BLaER1 treated with 17β-estradiol and CSF1 and Interleukin-3, amounts not matched to agents 10 nM and 100 nM (cell line): Measurements from ENCODE around the gene MSI2.

Experiments used
- H3K27ac ChIP-seq, 11 experiments: shearing (Covaris generic); formaldehyde crosslinking; 2 replicates each; pipeline ENCODE4 v1.8.1; 2022
- H3K27me3 ChIP-seq, 11 experiments: shearing (Covaris generic); formaldehyde crosslinking; 2 replicates each; pipeline ENCODE4 v1.8.1; 2022
- H3K36me3 ChIP-seq, 11 experiments: shearing (Covaris generic); formaldehyde crosslinking; 2 replicates each; pipeline ENCODE4 v1.8.1; 2022
- H3K4me1 ChIP-seq, 10 experiments: shearing (Covaris generic); formaldehyde crosslinking; 2 replicates each; pipeline ENCODE4 v1.8.1; 2022
- H3K4me2 ChIP-seq, 11 experiments: shearing (Covaris generic); formaldehyde crosslinking; 2 replicates each; pipeline ENCODE4 v1.8.1; 2022
- H3K4me3 ChIP-seq, 10 experiments: shearing (Covaris generic); formaldehyde crosslinking; 2 replicates each; pipeline ENCODE4 v1.8.1; 2022
- H3K9ac ChIP-seq, 11 experiments: shearing (Covaris generic); formaldehyde crosslinking; 2 replicates each; pipeline ENCODE4 v1.8.1; 2022
- H3K9me3 ChIP-seq, 11 experiments: shearing (Covaris generic); formaldehyde crosslinking; replicated peaks in 1 of 11; 2 replicates each; pipeline ENCODE4 v1.8.1; 2022
- H4K20me1 ChIP-seq, 11 experiments: shearing (Covaris generic); formaldehyde crosslinking; 2 replicates each; pipeline ENCODE4 v1.8.1; 2022
- Cebpa-rat ChIP-seq, 11 experiments: shearing (Covaris generic); IDR thresholded peaks; 2 replicates each; pipeline ENCODE4 v1.8.1; 2022

MSI2 gene

DNA sequence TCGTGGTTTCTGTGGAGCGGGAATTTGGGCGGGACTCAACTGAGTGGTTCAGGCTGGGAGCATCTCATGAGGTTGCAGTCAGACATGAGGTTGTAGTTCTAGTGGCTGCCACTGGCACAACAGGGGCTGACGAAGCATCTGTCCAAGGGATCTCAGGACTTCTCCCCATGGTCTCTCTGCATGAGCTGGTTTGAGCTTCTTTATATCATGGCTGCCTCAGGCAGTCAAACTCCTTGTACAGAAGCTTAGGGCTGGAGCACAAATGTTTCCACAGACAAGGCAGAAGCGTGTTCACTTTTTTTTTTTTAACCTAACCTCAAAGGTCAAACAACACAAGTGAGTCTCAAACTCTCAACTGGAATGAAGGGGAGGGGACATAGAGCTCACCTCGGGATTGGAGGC lies 243.3 kb downstream of the MSI2 start:
- Histone ChIP-seq H3K36me3 (peaks cover 0 to 64% (median 5%) of the 10 kb centered on the region in 11 experiments; a peak in 10 of 22 replicates), H3K4me1 (peaks cover 11 to 97% (median 84%) of the 10 kb centered on the region in 10 experiments), H3K9ac (no peak overlapping the region; a peak in 1 of 22 replicates), H4K20me1 (peaks cover 0 to 58% (median 0%) of the 10 kb centered on the region in 11 experiments; a peak in 4 of 22 replicates), H3K4me3 (no peak overlapping the region), H3K4me2 (peak overlapping the region in 9 of 11 experiments; percentile 1 to 56 (median 44); a peak in 15 of 22 replicates), H3K27ac (peak overlapping the region in 5 of 11 experiments; percentile 1 to 39 (median 17); a peak in 2 of 22 replicates), H3K27me3 (no peaks in the 10 kb centered on the region), H3K9me3 (no peaks in the 10 kb centered on the region)
- TF ChIP-seq Cebpa-rat (IDR thresholded peaks at IDR 0.05), result no peak

DNA sequence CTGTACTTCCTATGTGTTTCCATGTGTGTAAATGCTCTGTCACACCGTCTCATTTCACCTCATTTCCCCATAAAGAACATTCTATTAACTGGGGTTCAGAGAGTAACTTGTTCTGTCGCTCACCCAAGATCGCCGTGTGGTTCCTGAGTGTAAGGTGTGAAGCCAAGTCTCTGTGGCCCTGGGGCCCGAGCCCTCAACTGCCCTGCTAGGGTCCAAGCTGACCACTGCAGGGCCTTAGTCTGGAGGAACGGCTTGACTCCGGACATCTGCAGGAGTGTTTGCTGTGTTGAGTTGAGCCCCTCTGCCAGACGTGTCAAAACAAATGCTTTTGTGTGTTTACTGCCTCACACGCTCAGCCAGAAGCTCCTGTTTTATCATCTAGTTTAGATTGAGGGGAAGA lies 244.7 kb downstream of the MSI2 start:
- Histone ChIP-seq H3K9me3 (no peaks in the 10 kb centered on the region), H3K27me3 (no peaks in the 10 kb centered on the region), H3K27ac (peak overlapping the region in 5 of 11 experiments; percentile 15 to 59 (median 19); a peak in 4 of 22 replicates), H3K36me3 (peaks cover 0 to 57% (median 0%) of the 10 kb centered on the region in 11 experiments; a peak in 8 of 22 replicates), H4K20me1 (peaks cover 0 to 60% (median 0%) of the 10 kb centered on the region in 11 experiments; a peak in 4 of 22 replicates), H3K4me2 (peak overlapping the region in 5 of 11 experiments; percentile 16 to 56 (median 51); a peak in 7 of 22 replicates), H3K4me1 (peaks cover 17 to 97% (median 90%) of the 10 kb centered on the region in 10 experiments), H3K9ac (no peak overlapping the region; a peak in 1 of 22 replicates), H3K4me3 (no peak overlapping the region)
- TF ChIP-seq Cebpa-rat (IDR thresholded peaks at IDR 0.05), result no peak

DNA sequence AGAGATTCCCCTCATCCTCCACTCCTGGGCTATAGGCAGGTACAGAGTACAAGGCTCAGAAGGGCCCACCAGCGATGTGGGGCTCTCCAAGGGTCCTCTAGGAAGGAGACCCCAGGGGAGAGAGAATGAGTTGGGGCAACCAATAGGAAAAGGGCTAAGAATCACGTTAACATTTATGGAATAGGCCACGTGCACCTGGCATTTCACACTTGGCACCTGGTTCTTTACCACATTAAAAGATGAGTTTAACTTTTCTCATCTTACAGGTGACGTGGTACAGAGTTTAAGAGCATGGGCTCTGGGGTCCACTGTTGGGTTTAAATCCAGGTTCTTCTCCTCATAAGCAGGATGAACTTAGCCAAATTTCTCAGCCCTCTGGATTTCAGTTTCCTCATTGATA lies 245.7 kb downstream of the MSI2 start:
- TF ChIP-seq Cebpa-rat (IDR thresholded peaks at IDR 0.05), result no peak
- H3K36me3 ChIP-seq, result peaks cover 0 to 49% (median 0%) of the 10 kb centered on the region in 11 experiments; a peak in 6 of 22 replicates
- peaks cover 0 to 57% (median 0%) of the 10 kb centered on the region in 11 experiments; a peak in 4 of 22 replicates for H4K20me1 ChIP-seq
- peaks cover 18 to 97% (median 90%) of the 10 kb centered on the region in 10 experiments for H3K4me1 ChIP-seq
- peak overlapping the region in 6 of 11 experiments; percentile 4 to 51 (median 14); a peak in 7 of 22 replicates for H3K4me2 ChIP-seq
- H3K27ac ChIP-seq, result peak overlapping the region in 2 of 11 experiments; percentile 32 to 59; a peak in 3 of 22 replicates
- H3K4me3 ChIP-seq, result no peak overlapping the region
- no peaks in the 10 kb centered on the region for H3K27me3 ChIP-seq
- no peaks in the 10 kb centered on the region for H3K9me3 ChIP-seq
- no peak overlapping the region for H3K9ac ChIP-seq

DNA sequence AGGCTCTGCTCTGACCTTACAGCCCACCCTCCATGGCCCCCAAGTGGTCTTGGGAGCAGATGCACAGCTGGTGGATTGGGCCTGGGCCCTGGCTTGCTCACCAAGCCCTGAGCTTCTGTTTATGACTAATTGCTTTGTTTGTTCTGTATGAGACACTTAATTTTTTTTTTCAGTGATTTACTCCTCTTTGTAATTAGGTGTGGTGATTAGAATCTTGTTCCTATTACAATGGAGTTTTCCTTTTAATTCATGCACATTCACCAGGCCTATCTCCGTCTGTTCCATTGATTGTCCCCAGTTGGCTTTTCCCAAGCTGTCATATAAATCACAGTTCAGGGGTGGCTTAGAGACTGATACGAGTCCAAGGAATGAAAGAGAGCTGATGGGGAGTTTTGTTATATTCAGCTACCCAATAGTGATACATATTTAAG lies 246.5 kb downstream of the MSI2 start:
- Histone ChIP-seq H3K4me3 (no peak overlapping the region), H3K9ac (no peak overlapping the region), H4K20me1 (peaks cover 0 to 54% (median 0%) of the 10 kb centered on the region in 11 experiments; a peak in 3 of 22 replicates), H3K4me2 (peak overlapping the region in 3 of 11 experiments; percentile 47 to 97 (median 90); a peak in 6 of 22 replicates), H3K27ac (0 out of 22 replicates have a peak overlapping the region, but pooled peaks of 2 of the 11 experiments have one; percentile 15 to 19), H3K36me3 (peaks cover 0 to 43% (median 0%) of the 10 kb centered on the region in 11 experiments; a peak in 6 of 22 replicates), H3K4me1 (peaks cover 10 to 97% (median 90%) of the 10 kb centered on the region in 10 experiments; a peak in 19 of 20 replicates), H3K9me3 (no peaks in the 10 kb centered on the region), H3K27me3 (no peaks in the 10 kb centered on the region)
- TF ChIP-seq Cebpa-rat (IDR thresholded peaks at IDR 0.05), result no peak

DNA sequence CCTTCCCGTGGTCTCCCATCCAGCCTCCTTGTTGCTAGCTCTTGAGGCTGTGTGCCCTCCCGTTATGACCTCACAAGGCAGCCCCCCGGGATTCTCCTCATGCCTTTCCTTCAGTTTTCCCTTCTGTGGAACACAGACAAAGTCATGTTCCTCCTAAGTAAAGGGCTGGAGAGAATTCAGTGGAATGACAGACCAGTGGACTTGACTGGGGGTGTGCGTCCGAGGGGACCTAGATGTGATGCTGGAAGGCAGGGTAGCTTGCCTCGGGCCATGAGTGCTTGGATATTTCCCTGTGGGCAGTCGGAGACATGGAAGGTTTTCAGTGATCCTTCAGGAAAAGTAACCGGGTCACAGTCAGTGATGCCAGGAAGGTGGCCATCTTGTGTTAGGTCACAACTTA lies 247.9 kb downstream of the MSI2 start:
- Histone ChIP-seq H3K4me3 (no peak overlapping the region), H3K9ac (no peak overlapping the region), H3K36me3 (peaks cover 0 to 43% (median 0%) of the 10 kb centered on the region in 11 experiments; a peak in 4 of 22 replicates), H3K4me1 (peaks cover 10 to 99% (median 93%) of the 10 kb centered on the region in 10 experiments; a peak in 19 of 20 replicates), H3K27ac (peak overlapping the region in 5 of 11 experiments; percentile 20 to 84 (median 39); a peak in 9 of 22 replicates), H3K4me2 (peak overlapping the region in 8 of 11 experiments; percentile 61 to 97 (median 83); a peak in 15 of 22 replicates), H3K27me3 (no peaks in the 10 kb centered on the region), H3K9me3 (no peaks in the 10 kb centered on the region), H4K20me1 (peaks cover 0 to 55% (median 0%) of the 10 kb centered on the region in 11 experiments; a peak in 3 of 22 replicates)
- TF ChIP-seq Cebpa-rat (IDR thresholded peaks at IDR 0.05), result no peak

DNA sequence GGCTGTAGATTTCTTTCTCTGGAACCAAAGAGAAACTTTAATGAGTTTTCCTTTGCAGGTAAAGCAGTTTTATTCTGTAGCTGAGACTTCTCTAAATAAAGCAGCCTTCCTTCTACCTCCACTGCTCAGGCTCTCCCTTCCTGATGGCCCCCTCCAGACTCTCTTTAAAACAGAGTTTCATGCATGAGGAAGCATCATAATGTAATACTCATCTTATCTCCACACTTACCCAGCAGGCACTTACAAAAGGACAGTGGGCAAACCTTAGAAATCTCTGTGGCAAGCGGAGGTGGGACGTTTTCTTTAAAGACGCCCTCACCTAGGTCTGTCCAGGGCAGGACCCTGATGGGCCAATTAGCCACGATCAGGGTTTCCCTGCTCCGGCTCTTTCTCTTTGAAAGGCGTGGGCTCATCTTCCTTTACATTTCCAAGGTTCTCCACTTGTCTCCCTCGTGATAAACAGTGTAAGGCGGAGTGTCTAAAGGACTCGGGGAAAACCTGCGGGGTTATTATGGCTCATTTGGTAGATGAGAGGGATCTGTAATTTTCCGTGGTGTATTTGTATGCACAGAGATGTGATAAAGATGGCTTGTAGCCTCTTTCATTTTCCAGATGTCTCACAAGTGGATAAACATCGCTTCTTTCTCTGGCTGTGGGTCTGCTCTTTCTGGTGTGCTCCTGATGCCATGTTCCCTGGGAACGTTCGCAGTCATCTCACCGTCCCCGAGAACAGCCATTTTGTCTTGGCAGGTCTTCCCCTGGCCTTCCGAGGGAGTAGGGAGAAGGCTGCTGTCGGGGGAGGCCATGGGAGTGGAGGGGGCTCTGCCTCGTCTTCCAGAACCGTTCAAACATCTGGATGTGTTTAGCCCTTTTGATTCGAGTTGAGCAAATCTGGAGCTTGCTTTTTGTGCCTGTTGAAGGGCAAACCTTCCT lies 249.8 kb downstream of the MSI2 start:
- Histone ChIP-seq H4K20me1 (peaks cover 0 to 49% (median 0%) of the 10 kb centered on the region in 11 experiments; a peak in 3 of 22 replicates), H3K4me2 (peak overlapping the region; percentile 3 to 97 (median 76); a peak in 20 of 22 replicates), H3K36me3 (peaks cover 0 to 34% (median 0%) of the 10 kb centered on the region in 11 experiments; a peak in 4 of 22 replicates), H3K4me1 (peaks cover 10 to 99% (median 96%) of the 10 kb centered on the region in 10 experiments; a peak in 19 of 20 replicates), H3K9ac (peak overlapping the region in 7 of 11 experiments; percentile 1 to 66 (median 39); a peak in 13 of 22 replicates), H3K27ac (peak overlapping the region in 8 of 11 experiments; percentile 46 to 84 (median 61); a peak in 16 of 22 replicates), H3K4me3 (no peak overlapping the region), H3K27me3 (no peaks in the 10 kb centered on the region), H3K9me3 (no peaks in the 10 kb centered on the region)
- TF ChIP-seq Cebpa-rat (IDR thresholded peaks at IDR 0.05), result no peak

DNA sequence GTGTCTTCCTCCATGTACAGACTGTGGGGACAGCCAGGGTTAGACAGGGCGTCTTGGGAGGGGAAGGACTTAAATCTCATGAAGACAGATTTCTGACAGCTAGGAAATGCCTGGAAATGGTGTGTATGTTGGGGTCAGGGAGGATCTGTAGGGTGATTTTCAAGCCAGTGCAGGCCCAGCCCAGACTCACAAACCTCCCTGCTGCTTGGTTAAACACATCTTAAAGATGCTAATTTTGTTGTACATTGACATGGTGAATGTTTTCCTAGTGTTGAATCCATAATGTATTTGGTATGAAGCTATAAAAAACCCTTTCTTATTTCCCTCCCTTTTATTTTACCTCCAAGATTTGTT lies 250.4 kb downstream of the MSI2 start:
- Histone ChIP-seq H3K27ac (peak overlapping the region in 8 of 11 experiments; percentile 46 to 84 (median 61); a peak in 16 of 22 replicates), H3K9me3 (no peaks in the 10 kb centered on the region), H3K36me3 (peaks cover 0 to 36% (median 0%) of the 10 kb centered on the region in 11 experiments; a peak in 3 of 22 replicates), H4K20me1 (peaks cover 0 to 46% (median 0%) of the 10 kb centered on the region in 11 experiments; a peak in 3 of 22 replicates), H3K4me3 (no peak overlapping the region), H3K9ac (peak overlapping the region in 7 of 11 experiments; percentile 1 to 66 (median 36); a peak in 11 of 22 replicates), H3K4me2 (peak overlapping the region in 10 of 11 experiments; percentile 37 to 97 (median 76); a peak in 19 of 22 replicates), H3K4me1 (peaks cover 10 to 99% (median 96%) of the 10 kb centered on the region in 10 experiments; a peak in 19 of 20 replicates), H3K27me3 (no peaks in the 10 kb centered on the region)
- no peak for TF ChIP-seq Cebpa-rat (IDR thresholded peaks at IDR 0.05)

DNA sequence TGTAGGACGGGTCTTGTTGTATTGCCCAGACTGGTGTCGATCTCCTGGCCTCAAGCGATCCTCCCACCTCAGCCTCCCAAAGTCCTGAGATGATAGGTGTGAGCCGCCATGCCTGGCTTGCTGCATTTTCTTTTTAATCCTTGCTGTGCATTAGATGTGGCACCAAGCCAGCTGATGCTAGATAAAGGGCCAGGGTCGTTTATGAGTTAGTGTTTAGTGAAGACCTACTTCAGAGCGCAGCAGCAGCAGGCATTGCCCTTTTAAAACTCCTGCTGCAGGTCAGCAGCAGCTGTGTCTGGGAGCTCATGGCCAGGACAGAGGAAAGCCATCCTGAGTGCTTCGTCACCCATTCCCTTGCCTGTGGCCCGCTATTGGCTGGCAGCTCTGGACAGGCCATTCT lies 251.5 kb downstream of the MSI2 start:
- H4K20me1 ChIP-seq, result peaks cover 0 to 41% (median 0%) of the 10 kb centered on the region in 11 experiments; a peak in 3 of 22 replicates
- H3K36me3 ChIP-seq, result peaks cover 0 to 37% (median 0%) of the 10 kb centered on the region in 11 experiments; a peak in 3 of 22 replicates
- TF ChIP-seq Cebpa-rat (IDR thresholded peaks at IDR 0.05), result no peak
- H3K27ac ChIP-seq, result peak overlapping the region in 6 of 11 experiments; percentile 6 to 84 (median 68); a peak in 9 of 22 replicates
- H3K4me2 ChIP-seq, result peak overlapping the region in 9 of 11 experiments; percentile 10 to 97 (median 82); a peak in 16 of 22 replicates
- no peaks in the 10 kb centered on the region for H3K9me3 ChIP-seq
- peaks cover 10 to 100% (median 99%) of the 10 kb centered on the region in 10 experiments; a peak in 19 of 20 replicates for H3K4me1 ChIP-seq
- no peaks in the 10 kb centered on the region for H3K27me3 ChIP-seq
- no peak overlapping the region for H3K4me3 ChIP-seq
- peak overlapping the region in 2 of 11 experiments; percentile 24 to 45; a peak in 3 of 22 replicates for H3K9ac ChIP-seq
